ENCODE data around the gene IQGAP1.

The IQGAP1 gene

DNA sequence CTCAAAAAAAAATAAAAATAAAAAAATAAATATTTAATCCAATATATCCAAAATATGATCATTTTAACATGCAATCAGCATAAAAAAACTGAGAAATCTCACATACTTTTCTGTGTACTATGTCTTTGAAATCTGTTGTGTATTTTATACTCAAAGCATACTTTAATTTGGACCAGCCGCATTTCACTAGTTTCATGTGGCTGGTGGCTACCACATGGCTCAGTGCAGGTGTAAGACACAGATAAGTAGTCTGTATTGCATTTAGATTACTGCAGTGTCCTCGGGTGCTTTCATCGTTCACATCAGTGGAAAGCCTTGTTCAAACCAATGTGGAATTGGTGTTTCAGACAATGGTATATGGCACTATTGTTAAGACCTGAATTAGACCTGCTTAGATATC, 152.7 kb downstream of the IQGAP1 start:
- DNase-seq = no peak

DNA sequence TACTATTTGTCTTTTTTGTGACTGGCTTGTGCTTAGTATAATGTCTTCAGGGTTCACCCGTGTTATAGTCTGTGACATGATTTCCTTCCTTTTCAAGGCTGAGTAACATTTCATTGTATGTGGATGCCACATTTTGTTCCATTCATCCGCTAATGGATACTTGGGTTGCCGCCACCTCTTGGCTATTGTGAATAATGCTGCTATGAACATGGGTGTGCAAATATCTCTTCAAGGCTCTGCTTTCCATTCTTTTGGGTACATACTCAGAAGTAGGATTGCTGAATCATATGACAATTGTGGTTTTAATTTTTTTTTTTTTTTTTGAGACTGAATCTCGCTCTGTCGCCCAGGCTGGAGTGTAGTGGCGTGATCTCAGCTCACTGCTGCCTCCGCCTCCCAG, 157.1 kb downstream of the IQGAP1 start:
- no peak for DNase-seq

DNA sequence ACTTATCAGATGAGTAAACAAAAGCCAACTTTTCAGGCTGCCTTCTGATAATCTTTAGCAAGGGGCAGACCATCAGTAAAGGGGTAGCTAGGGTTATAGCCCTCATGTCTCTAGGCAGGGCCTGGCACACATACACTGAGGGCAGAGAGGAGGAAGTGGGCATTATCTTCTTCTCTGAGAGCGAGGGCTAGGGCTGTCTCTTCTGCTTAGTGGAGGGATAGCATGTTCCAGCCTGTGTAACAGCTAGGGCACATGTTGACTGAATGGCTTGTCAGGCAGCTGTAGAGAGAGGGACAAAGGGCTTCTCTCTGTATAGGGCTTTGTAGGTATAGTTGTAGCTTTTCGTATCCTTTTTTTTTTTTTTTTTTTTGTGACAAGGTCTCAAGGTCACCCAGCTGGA, 159.5 kb downstream of the IQGAP1 start:
- DNase-seq = no peak

DNA sequence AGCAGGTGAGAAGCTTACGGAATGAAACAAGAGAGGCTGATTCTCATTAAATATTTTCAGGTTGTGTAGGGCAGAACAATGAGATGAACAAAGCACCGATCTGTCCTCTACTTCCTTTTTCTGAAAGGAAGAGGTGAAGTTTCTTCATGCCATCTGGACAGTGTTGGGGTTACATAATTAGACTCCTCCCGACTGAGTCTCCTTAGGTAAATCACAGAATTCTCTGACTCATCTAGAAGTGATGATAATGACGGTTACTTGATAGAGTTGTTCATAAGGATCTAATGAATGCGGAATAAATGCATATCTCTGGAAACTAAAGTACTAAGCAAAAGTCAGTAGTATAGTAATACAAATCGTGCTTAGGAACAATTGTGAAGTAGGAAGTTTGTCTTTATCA, 162.9 kb downstream of the IQGAP1 start:
- DNase-seq = no peak

Data from NCI-H524 treated with DMSO at 0.1 percent for 48 hours (cell line).